HepG2 (cell line): Measurements from ENCODE around the gene MTR. TPM values are rescaled to one million over a fixed set of nuclear protein-coding genes. Genes with fewer than 3 reads are reported as not detected.

Experiments
- CREB1 ChIP-seq, 2 experiments: fragments of 450-650 bp in 1 of 2; IDR thresholded peaks; 2 replicates each; pipeline ENCODE4 v1.6.1; 2016 to 2017; ENCODE audit warnings: control low read depth in 1 of 2, mild to moderate bottlenecking in 1 of 2, missing compliant biosample characterization in 1 of 2, missing genetic modification characterization in 1 of 2
- FOXK2 ChIP-seq: fragments of 450-650 bp; IDR thresholded peaks from 2 replicates; pipeline ENCODE4 v1.6.1; 2016
- GFI1 ChIP-seq: sonication (generic); formaldehyde crosslinking; IDR thresholded peaks from 2 replicates; pipeline ENCODE4 v1.5.0; 2020; ENCODE audit warnings: missing genetic modification reagents, mild to moderate bottlenecking, borderline replicate concordance
- HDAC1 ChIP-seq: sonication (generic); formaldehyde crosslinking; IDR thresholded peaks from 2 replicates; pipeline ENCODE4 v1.5.1; 2020; ENCODE audit warnings: mild to moderate bottlenecking, missing genetic modification reagents
- HHEX ChIP-seq: IDR thresholded peaks from 2 replicates; pipeline ENCODE4 v1.6.1; 2016; ENCODE audit warnings: control low read depth
- KLF16 ChIP-seq, 2 experiments: sonication (generic) in 1 of 2; formaldehyde crosslinking in 1 of 2; IDR thresholded peaks; 2 replicates each; pipeline versions ENCODE4 v1.6.1 to v1.8.0; 2016 to 2023; ENCODE audit warnings: missing genetic modification reagents in 2 of 2, missing compliant biosample characterization in 1 of 2
- LCORL ChIP-seq, 2 experiments: fragments of 450-650 bp in 1 of 2; sonication (generic) in 1 of 2; formaldehyde crosslinking in 1 of 2; IDR thresholded peaks; 2 replicates each; pipeline versions ENCODE4 v1.5.0 to v1.6.1; 2017 to 2020; ENCODE audit warnings: antibody characterized with exemption in 1 of 2, missing genetic modification reagents in 1 of 2
- MIXL1 ChIP-seq: IDR thresholded peaks from 2 replicates; pipeline ENCODE4 v1.6.1; 2016
- NPAS2 ChIP-seq: sonication (generic); formaldehyde crosslinking; IDR thresholded peaks from 2 replicates; pipeline ENCODE4 v1.8.0; 2022; ENCODE audit warnings: mild to moderate bottlenecking, missing genetic modification reagents, borderline replicate concordance
- RFX3 ChIP-seq: IDR thresholded peaks from 2 replicates; pipeline ENCODE4 v1.6.1; 2016; ENCODE audit warnings: missing biosample characterization, missing genetic modification reagents
- TCF7 ChIP-seq: sonication (generic); IDR thresholded peaks from 2 replicates; pipeline ENCODE4 v1.6.1; 2016; ENCODE audit warnings: antibody characterized with exemption, low read depth
- ZNF205 ChIP-seq: IDR thresholded peaks from 2 replicates; pipeline ENCODE4 v1.6.1; 2018; ENCODE audit warnings: missing biosample characterization, missing genetic modification reagents
- ZNF451 ChIP-seq: sonication (generic); formaldehyde crosslinking; IDR thresholded peaks from 2 replicates; pipeline ENCODE4 v1.5.0; 2020; ENCODE audit warnings: mild to moderate bottlenecking, missing genetic modification reagents
- ZNF747 ChIP-seq: sonication (generic); formaldehyde crosslinking; IDR thresholded peaks from 2 replicates; pipeline ENCODE4 v1.8.1; 2023; ENCODE audit warnings: missing genetic modification reagents, mild to moderate bottlenecking, borderline replicate concordance
- ZNF775 ChIP-seq: sonication (generic); formaldehyde crosslinking; IDR thresholded peaks from 2 replicates; pipeline ENCODE4 v1.4.0; 2020; ENCODE audit warnings: missing genetic modification reagents, mild to moderate bottlenecking, moderate library complexity, borderline replicate concordance
- polyA plus RNA-seq, 8 experiments: library from polyadenylated mRNA; depleted of rRNA in 3 of 8; stranded (reverse) in 7 of 8; unstranded in 1 of 8; fragments of >200 nt; fragmentation: Illumina TruSeq in 4 of 8; extraction: Trizol in 4 of 8; gene quantifications; 2 replicates each; pipeline versions ENCODE4 v1.2.1 to v1.2.3, GENCODE V29; 2011 to 2016; ENCODE audit warnings: low read depth in 4 of 8, missing spikeins in 1 of 8, mixed read lengths in 1 of 8; ENCODE audit not compliant: insufficient read depth in 1 of 8
- total RNA-seq, 5 experiments: library from RNA; depleted of rRNA; stranded (reverse); fragments of >200 nt; fragmentation: Illumina TruSeq; extraction: Trizol; gene quantifications; 2 replicates each; pipeline ENCODE4 v1.2.3, GENCODE V29; 2016; ENCODE audit warnings: low read depth in 1 of 5
- TF ChIP-seq, protein P1 (sequence below): sonication (generic); formaldehyde crosslinking; IDR thresholded peaks from 2 replicates; pipeline ENCODE4; 2020; ENCODE audit warnings: missing genetic modification reagents, mild to moderate bottlenecking, borderline replicate concordance
- TF ChIP-seq, protein P2 (sequence below), 2 experiments: sonication (generic) in 1 of 2; formaldehyde crosslinking in 1 of 2; IDR thresholded peaks; 2 replicates each; pipeline versions ENCODE4 v1.4.0 to v1.6.1; 2016 to 2020; ENCODE audit warnings: borderline replicate concordance in 1 of 2, low read depth in 1 of 2, mild to moderate bottlenecking in 1 of 2, missing genetic modification reagents in 1 of 2
- TF ChIP-seq, protein P3 (sequence below): sonication (generic); formaldehyde crosslinking; IDR thresholded peaks from 2 replicates; pipeline ENCODE4 v1.4.0; 2020; ENCODE audit warnings: missing genetic modification reagents

Gene MTR
- total and polyA plus RNA-seq, 2 of the 13 experiments (the other 11 are each of a cell fraction or from before 2014, with no cell fraction given) = 16.3 to 36.1 TPM

GRCh38 chr1:236844499-236845271 lies 49.6 kb downstream of the MTR start (continued):
- TF ChIP-seq, protein P1, sequence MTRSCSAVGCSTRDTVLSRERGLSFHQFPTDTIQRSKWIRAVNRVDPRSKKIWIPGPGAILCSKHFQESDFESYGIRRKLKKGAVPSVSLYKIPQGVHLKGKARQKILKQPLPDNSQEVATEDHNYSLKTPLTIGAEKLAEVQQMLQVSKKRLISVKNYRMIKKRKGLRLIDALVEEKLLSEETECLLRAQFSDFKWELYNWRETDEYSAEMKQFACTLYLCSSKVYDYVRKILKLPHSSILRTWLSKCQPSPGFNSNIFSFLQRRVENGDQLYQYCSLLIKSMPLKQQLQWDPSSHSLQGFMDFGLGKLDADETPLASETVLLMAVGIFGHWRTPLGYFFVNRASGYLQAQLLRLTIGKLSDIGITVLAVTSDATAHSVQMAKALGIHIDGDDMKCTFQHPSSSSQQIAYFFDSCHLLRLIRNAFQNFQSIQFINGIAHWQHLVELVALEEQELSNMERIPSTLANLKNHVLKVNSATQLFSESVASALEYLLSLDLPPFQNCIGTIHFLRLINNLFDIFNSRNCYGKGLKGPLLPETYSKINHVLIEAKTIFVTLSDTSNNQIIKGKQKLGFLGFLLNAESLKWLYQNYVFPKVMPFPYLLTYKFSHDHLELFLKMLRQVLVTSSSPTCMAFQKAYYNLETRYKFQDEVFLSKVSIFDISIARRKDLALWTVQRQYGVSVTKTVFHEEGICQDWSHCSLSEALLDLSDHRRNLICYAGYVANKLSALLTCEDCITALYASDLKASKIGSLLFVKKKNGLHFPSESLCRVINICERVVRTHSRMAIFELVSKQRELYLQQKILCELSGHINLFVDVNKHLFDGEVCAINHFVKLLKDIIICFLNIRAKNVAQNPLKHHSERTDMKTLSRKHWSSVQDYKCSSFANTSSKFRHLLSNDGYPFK (CRISPR knock-in tag) = no peak
- TF ChIP-seq RFX3 (CRISPR knock-in tag) = no peak
- 0 out of 2 replicates have a peak, but pooled peaks have one; percentile 34 for TF ChIP-seq HDAC1
- peak; percentile 37; the same call in 1 of the 2 replicates for TF ChIP-seq ZNF205 (CRISPR knock-in tag)
- TF ChIP-seq ZNF451 (CRISPR knock-in tag) = no peak
- no peak for TF ChIP-seq CREB1 (IDR thresholded peaks at IDR 0.05)
- peak; percentile 56; the same call in 1 of the 2 replicates for TF ChIP-seq CREB1 (CRISPR knock-in tag; IDR thresholded peaks at IDR 0.05)
- peak; percentile 49; the same call in 1 of the 2 replicates for TF ChIP-seq FOXK2
- no peak for TF ChIP-seq NPAS2 (CRISPR knock-in tag)
- TF ChIP-seq ZNF775 (CRISPR knock-in tag) = peak; percentile 81
- no peak for TF ChIP-seq ZNF747 (CRISPR knock-in tag)
- no peak for TF ChIP-seq LCORL (IDR thresholded peaks at IDR 0.05)
- peak; percentile 73 for TF ChIP-seq LCORL (CRISPR knock-in tag; IDR thresholded peaks at IDR 0.05)
- peak; percentile 49; the same call in 1 of the 2 replicates for TF ChIP-seq HHEX (CRISPR knock-in tag)
- TF ChIP-seq, protein P2, sequence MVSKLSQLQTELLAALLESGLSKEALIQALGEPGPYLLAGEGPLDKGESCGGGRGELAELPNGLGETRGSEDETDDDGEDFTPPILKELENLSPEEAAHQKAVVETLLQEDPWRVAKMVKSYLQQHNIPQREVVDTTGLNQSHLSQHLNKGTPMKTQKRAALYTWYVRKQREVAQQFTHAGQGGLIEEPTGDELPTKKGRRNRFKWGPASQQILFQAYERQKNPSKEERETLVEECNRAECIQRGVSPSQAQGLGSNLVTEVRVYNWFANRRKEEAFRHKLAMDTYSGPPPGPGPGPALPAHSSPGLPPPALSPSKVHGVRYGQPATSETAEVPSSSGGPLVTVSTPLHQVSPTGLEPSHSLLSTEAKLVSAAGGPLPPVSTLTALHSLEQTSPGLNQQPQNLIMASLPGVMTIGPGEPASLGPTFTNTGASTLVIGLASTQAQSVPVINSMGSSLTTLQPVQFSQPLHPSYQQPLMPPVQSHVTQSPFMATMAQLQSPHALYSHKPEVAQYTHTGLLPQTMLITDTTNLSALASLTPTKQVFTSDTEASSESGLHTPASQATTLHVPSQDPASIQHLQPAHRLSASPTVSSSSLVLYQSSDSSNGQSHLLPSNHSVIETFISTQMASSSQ (IDR thresholded peaks at IDR 0.05; ENCODE audit: low read depth) = peak; percentile 48
- TF ChIP-seq, protein P2 (CRISPR knock-in tag; IDR thresholded peaks at IDR 0.05; ENCODE audit: borderline replicate concordance) = peak; percentile 61; the same call in 1 of the 2 replicates
- peak in 1 of 2 experiments; percentile 72; a peak in 1 of 4 replicates for TF ChIP-seq KLF16 (CRISPR knock-in tag; IDR thresholded peaks at IDR 0.05)
- TF ChIP-seq, protein P3, sequence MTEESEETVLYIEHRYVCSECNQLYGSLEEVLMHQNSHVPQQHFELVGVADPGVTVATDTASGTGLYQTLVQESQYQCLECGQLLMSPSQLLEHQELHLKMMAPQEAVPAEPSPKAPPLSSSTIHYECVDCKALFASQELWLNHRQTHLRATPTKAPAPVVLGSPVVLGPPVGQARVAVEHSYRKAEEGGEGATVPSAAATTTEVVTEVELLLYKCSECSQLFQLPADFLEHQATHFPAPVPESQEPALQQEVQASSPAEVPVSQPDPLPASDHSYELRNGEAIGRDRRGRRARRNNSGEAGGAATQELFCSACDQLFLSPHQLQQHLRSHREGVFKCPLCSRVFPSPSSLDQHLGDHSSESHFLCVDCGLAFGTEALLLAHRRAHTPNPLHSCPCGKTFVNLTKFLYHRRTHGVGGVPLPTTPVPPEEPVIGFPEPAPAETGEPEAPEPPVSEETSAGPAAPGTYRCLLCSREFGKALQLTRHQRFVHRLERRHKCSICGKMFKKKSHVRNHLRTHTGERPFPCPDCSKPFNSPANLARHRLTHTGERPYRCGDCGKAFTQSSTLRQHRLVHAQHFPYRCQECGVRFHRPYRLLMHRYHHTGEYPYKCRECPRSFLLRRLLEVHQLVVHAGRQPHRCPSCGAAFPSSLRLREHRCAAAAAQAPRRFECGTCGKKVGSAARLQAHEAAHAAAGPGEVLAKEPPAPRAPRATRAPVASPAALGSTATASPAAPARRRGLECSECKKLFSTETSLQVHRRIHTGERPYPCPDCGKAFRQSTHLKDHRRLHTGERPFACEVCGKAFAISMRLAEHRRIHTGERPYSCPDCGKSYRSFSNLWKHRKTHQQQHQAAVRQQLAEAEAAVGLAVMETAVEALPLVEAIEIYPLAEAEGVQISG (CRISPR knock-in tag) = peak; percentile 62
- peak; percentile 60; the same call in 1 of the 2 replicates for TF ChIP-seq GFI1 (CRISPR knock-in tag)
- TF ChIP-seq MIXL1 (CRISPR knock-in tag) = peak; percentile 86; the same call in 1 of the 2 replicates
- peak; percentile 71 for TF ChIP-seq TCF7
